SK-N-SH (cell line): ENCODE measurements around the gene HVCN1. TPM values are rescaled to one million over a fixed set of nuclear protein-coding genes. Genes with fewer than 3 reads are reported as not detected.

Source experiments
- CTCF ChIA-PET: fragments of 300-600, 350-600 bp; formaldehyde crosslinking; extraction: SDS; loops from one replicate; lab custom pipeline; 2021; lab: Yijun Ruan, JAX
- POLR2A ChIA-PET: fragments of 350-600 bp; sonication (Branson Sonifier 250); formaldehyde crosslinking; extraction: SDS; loops from one replicate; lab custom pipeline; 2020; ENCODE audit warnings: antibody characterized with exemption, inconsistent platforms; lab: Yijun Ruan, JAX
- DNase-seq: peaks from one replicate; pipeline ENCODE4 v3.0.0; 2012
- H2AFZ ChIP-seq: fragments of 200-600 bp; sonication (generic); 2 replicates; pipeline ENCODE4 v1.8.1; 2016; ENCODE audit warnings: antibody characterized with exemption, mild to moderate bottlenecking, low read depth
- H3F3A ChIP-seq: fragments of 200-600 bp; sonication (generic); replicated peaks from 2 replicates; pipeline ENCODE3; 2016; ENCODE audit warnings: antibody characterized with exemption, mild to moderate bottlenecking; ENCODE audit not compliant: insufficient read depth
- H3K27ac ChIP-seq, 2 experiments: fragments of 200-500 bp in 1 of 2; fragments of 200-600 bp in 1 of 2; sonication (Bioruptor generic) in 1 of 2; sonication (generic), shearing (Covaris generic) in 1 of 2; 2 replicates each; pipeline versions ENCODE4 v1.5.1 to v1.6.1; 2014 to 2016; ENCODE audit warnings: low read depth in 2 of 2, inconsistent platforms in 1 of 2, low read length in 1 of 2, mild to moderate bottlenecking in 1 of 2, mixed read lengths in 1 of 2
- H3K27me3 ChIP-seq: fragments of 200-600 bp; sonication (generic), shearing (Covaris generic); 2 replicates; pipeline ENCODE4 v1.6.1; 2016; ENCODE audit warnings: mixed run types; ENCODE audit not compliant: insufficient read depth
- H3K36me3 ChIP-seq, 2 experiments: fragments of 200-500 bp in 1 of 2; fragments of 200-600 bp in 1 of 2; sonication (Bioruptor generic) in 1 of 2; sonication (generic) in 1 of 2; replicated peaks in 1 of 2; 2 replicates each; pipeline versions ENCODE3 to v1.5.1; 2014 to 2016; ENCODE audit warnings: low read length in 1 of 2, mild to moderate bottlenecking in 1 of 2; ENCODE audit not compliant: insufficient read depth in 2 of 2, control insufficient read depth in 1 of 2
- H3K4me1 ChIP-seq, 2 experiments: fragments of 200-500 bp in 1 of 2; fragments of 200-600 bp in 1 of 2; sonication (Bioruptor generic) in 1 of 2; sonication (generic), shearing (Covaris generic) in 1 of 2; 2 replicates each; pipeline versions ENCODE4 v1.5.1 to v1.6.1; 2014 to 2016; ENCODE audit warnings: low read depth in 1 of 2, low read length in 1 of 2, mixed run types in 1 of 2; ENCODE audit not compliant: insufficient read depth in 2 of 2, control insufficient read depth in 1 of 2
- H3K4me2 ChIP-seq: fragments of 200-600 bp; sonication (generic), shearing (Covaris generic); 2 replicates; pipeline ENCODE4 v1.6.1; 2017; ENCODE audit warnings: mixed run types
- H3K4me3 ChIP-seq, 2 experiments: fragments of 200-500 bp in 1 of 2; fragments of 200-600 bp in 1 of 2; sonication (Bioruptor generic) in 1 of 2; sonication (generic), shearing (Covaris generic) in 1 of 2; 2 replicates each; pipeline versions ENCODE4 v1.5.1 to v1.8.1; 2014 to 2016; ENCODE audit warnings: low read depth in 2 of 2, inconsistent platforms in 1 of 2, low read length in 1 of 2, mild to moderate bottlenecking in 1 of 2, mixed read lengths in 1 of 2, moderate library complexity in 1 of 2
- H3K79me2 ChIP-seq: fragments of 200-600 bp; sonication (generic); 2 replicates; pipeline ENCODE4 v1.8.1; 2017; ENCODE audit warnings: mild to moderate bottlenecking; ENCODE audit not compliant: insufficient read depth
- H3K9ac ChIP-seq: fragments of 200-600 bp; sonication (generic); 2 replicates; pipeline ENCODE4 v1.6.1; 2017; ENCODE audit warnings: mixed run types
- H3K9me2 ChIP-seq: fragments of 200-600 bp; sonication (generic); 2 replicates; pipeline ENCODE4 v1.6.1; 2017; ENCODE audit warnings: mixed run types
- H3K9me3 ChIP-seq: fragments of 200-600 bp; sonication (generic); 2 replicates; pipeline ENCODE4 v1.6.1; 2017; ENCODE audit warnings: mixed run types, mild to moderate bottlenecking, moderate library complexity
- H4K20me1 ChIP-seq: fragments of 200-600 bp; sonication (generic); 2 replicates; pipeline ENCODE4 v1.6.1; 2017; ENCODE audit warnings: mild to moderate bottlenecking, mixed run types; ENCODE audit not compliant: insufficient read depth
- GABPA ChIP-seq: IDR thresholded peaks from 2 replicates; pipeline ENCODE4 v1.4.0; 2012; ENCODE audit warnings: low read depth, mild to moderate bottlenecking
- JUND ChIP-seq: IDR thresholded peaks from 2 replicates; pipeline ENCODE4 v1.4.0; 2012
- MXI1 ChIP-seq: IDR thresholded peaks from 2 replicates; pipeline ENCODE4 v1.6.1; 2012; ENCODE audit warnings: mild to moderate bottlenecking, low read depth, low read length, improper control_type of control experiment
- NFIC ChIP-seq: IDR thresholded peaks from 2 replicates; pipeline ENCODE4 v1.4.0; 2012; ENCODE audit warnings: borderline replicate concordance
- POLR2AphosphoS5 ChIP-seq: IDR thresholded peaks from 2 replicates; pipeline ENCODE4 v1.6.1; 2012; ENCODE audit warnings: low read depth, low read length
- RCOR1 ChIP-seq: fragments of 150-350 bp; IDR thresholded peaks from 2 replicates; pipeline ENCODE4 v1.6.1; 2017; ENCODE audit warnings: antibody characterized with exemption, low read length
- RFX5 ChIP-seq: IDR thresholded peaks from 2 replicates; pipeline ENCODE4 v1.6.1; 2012; ENCODE audit warnings: mild to moderate bottlenecking, improper control_type of control experiment, low read length
- RXRA ChIP-seq: IDR thresholded peaks from 2 replicates; pipeline ENCODE4 v1.4.0; 2012; ENCODE audit warnings: low read depth, mild to moderate bottlenecking, borderline replicate concordance
- TAF1 ChIP-seq: IDR thresholded peaks from 2 replicates; pipeline ENCODE4 v1.6.1; 2012; ENCODE audit warnings: low read depth, mild to moderate bottlenecking, low read length, moderate library complexity, borderline replicate concordance
- TEAD4 ChIP-seq: IDR thresholded peaks from 2 replicates; pipeline ENCODE4 v1.4.0; 2012; ENCODE audit warnings: mild to moderate bottlenecking, borderline replicate concordance; ENCODE audit not compliant: insufficient read depth
- USF1 ChIP-seq: IDR thresholded peaks from 2 replicates; pipeline ENCODE4 v1.4.0; 2012; ENCODE audit warnings: low read depth, borderline replicate concordance
- USF2 ChIP-seq: fragments of 150-350 bp; IDR thresholded peaks from 2 replicates; pipeline ENCODE4 v1.6.1; 2017; ENCODE audit warnings: antibody characterized with exemption, low read length, low read depth, borderline replicate concordance
- YY1 ChIP-seq: IDR thresholded peaks from 2 replicates; pipeline ENCODE4 v1.4.0; 2012; ENCODE audit warnings: low read depth, mild to moderate bottlenecking
- WGBS: methylation state at CpG from one replicate; pipeline ENCODE4 v1.1.6; 2017; ENCODE audit warnings: low lambda C conversion rate; 5-methylcytosine and 5-hydroxymethylcytosine counted together
- polyA plus RNA-seq, 3 experiments: library from polyadenylated mRNA; depleted of rRNA; stranded (reverse); fragments of >200 nt; gene quantifications; 2 replicates each; pipeline ENCODE4 v1.2.3, GENCODE V29; 2012
- TF ChIP-seq, protein P1 (sequence below): fragments of 150-350 bp; IDR thresholded peaks from 2 replicates; pipeline ENCODE4 v1.6.1; 2016; ENCODE audit warnings: mild to moderate bottlenecking, low read depth, low read length
- TF ChIP-seq, protein P2 (sequence below): IDR thresholded peaks from 2 replicates; pipeline ENCODE4 v1.4.0; 2012; ENCODE audit warnings: low read depth, borderline replicate concordance
- TF ChIP-seq, protein P3 (sequence below): fragments of 200-600 bp; sonication (generic); IDR thresholded peaks from 2 replicates; pipeline ENCODE4 v1.6.1; 2017; ENCODE audit warnings: antibody characterized with exemption, mild to moderate bottlenecking, moderate library complexity

The HVCN1 gene
- polyA plus RNA-seq, 1 of the 3 experiments (the other 2 are of a cell fraction), result 0.03 TPM

GRCh38 chr12:110640275-110641025, 48.5 kb downstream of the HVCN1 start:
- Histone ChIP-seq H4K20me1 (no peaks in the 10 kb centered on the region), H2AFZ (no peak overlapping the region), H3K4me2 (no peak overlapping the region), H3K27me3 (no peaks in the 10 kb centered on the region), H3K4me1 (peaks cover 0 to 15% of the 10 kb centered on the region in 2 experiments; a peak in 1 of 4 replicates), H3K9me3 (no peaks in the 10 kb centered on the region), H3K9me2 (no peaks in the 10 kb centered on the region), H3K4me3 (no peak overlapping the region), H3K27ac (peak overlapping the region in 1 of 2 experiments; percentile 63; a peak in 1 of 4 replicates), H3K36me3 (peaks cover 0 to 13% of the 10 kb centered on the region in 2 experiments)
- no peak for DNase-seq
- ChIA-PET POLR2A (no interaction called here), CTCF (interaction anchor here (1.6 kb wide), 1 partner anchor 39 kb away, joined by 4 read pairs; no protein-coding TSS in a partner anchor)
- TF ChIP-seq YY1, result no peak
- TF ChIP-seq USF2, result no peak
- no peak for TF ChIP-seq USF1
- no peak for TF ChIP-seq POLR2AphosphoS5
- TF ChIP-seq, protein P1, sequence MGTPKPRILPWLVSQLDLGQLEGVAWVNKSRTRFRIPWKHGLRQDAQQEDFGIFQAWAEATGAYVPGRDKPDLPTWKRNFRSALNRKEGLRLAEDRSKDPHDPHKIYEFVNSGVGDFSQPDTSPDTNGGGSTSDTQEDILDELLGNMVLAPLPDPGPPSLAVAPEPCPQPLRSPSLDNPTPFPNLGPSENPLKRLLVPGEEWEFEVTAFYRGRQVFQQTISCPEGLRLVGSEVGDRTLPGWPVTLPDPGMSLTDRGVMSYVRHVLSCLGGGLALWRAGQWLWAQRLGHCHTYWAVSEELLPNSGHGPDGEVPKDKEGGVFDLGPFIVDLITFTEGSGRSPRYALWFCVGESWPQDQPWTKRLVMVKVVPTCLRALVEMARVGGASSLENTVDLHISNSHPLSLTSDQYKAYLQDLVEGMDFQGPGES, result no peak
- no peak for TF ChIP-seq NFIC
- TF ChIP-seq, protein P2, sequence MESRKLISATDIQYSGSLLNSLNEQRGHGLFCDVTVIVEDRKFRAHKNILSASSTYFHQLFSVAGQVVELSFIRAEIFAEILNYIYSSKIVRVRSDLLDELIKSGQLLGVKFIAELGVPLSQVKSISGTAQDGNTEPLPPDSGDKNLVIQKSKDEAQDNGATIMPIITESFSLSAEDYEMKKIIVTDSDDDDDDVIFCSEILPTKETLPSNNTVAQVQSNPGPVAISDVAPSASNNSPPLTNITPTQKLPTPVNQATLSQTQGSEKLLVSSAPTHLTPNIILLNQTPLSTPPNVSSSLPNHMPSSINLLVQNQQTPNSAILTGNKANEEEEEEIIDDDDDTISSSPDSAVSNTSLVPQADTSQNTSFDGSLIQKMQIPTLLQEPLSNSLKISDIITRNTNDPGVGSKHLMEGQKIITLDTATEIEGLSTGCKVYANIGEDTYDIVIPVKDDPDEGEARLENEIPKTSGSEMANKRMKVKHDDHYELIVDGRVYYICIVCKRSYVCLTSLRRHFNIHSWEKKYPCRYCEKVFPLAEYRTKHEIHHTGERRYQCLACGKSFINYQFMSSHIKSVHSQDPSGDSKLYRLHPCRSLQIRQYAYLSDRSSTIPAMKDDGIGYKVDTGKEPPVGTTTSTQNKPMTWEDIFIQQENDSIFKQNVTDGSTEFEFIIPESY, result no peak
- no peak for TF ChIP-seq RFX5
- TF ChIP-seq TAF1, result no peak
- no peak for TF ChIP-seq GABPA
- no peak for TF ChIP-seq TEAD4
- TF ChIP-seq RCOR1, result no peak
- TF ChIP-seq JUND, result no peak
- no peak for TF ChIP-seq RXRA
- TF ChIP-seq, protein P3, sequence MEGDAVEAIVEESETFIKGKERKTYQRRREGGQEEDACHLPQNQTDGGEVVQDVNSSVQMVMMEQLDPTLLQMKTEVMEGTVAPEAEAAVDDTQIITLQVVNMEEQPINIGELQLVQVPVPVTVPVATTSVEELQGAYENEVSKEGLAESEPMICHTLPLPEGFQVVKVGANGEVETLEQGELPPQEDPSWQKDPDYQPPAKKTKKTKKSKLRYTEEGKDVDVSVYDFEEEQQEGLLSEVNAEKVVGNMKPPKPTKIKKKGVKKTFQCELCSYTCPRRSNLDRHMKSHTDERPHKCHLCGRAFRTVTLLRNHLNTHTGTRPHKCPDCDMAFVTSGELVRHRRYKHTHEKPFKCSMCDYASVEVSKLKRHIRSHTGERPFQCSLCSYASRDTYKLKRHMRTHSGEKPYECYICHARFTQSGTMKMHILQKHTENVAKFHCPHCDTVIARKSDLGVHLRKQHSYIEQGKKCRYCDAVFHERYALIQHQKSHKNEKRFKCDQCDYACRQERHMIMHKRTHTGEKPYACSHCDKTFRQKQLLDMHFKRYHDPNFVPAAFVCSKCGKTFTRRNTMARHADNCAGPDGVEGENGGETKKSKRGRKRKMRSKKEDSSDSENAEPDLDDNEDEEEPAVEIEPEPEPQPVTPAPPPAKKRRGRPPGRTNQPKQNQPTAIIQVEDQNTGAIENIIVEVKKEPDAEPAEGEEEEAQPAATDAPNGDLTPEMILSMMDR, result no peak
- no peak for TF ChIP-seq MXI1
- TF ChIP-seq, all 33 proteins: peak for 0
- H3K9ac ChIP-seq, result no peak overlapping the region
- H3K79me2 ChIP-seq, result no peaks in the 10 kb centered on the region
- 98% methylated on average over 15 of the region's 15 CpGs for WGBS
- no peaks in the 10 kb centered on the region for H3F3A ChIP-seq
